Activated CD4-positive, alpha-beta T cell treated with anti-CD3 and anti-CD28 coated beads, Interleukin-10, Interleukin-2, amounts not matched to agents 100 ng/mL and 50 ng/mL, durations not matched to agents 16 hours and 8 hours (primary cell): ENCODE data around the gene PFKFB1.
A peak's percentile ranks its signal among the peaks of the same experiment; 100 is the strongest.
"Not testable (repeated sequence)": the region's sequence is repeated elsewhere in the genome, so short reads cannot be mapped to it uniquely, and the experiment has no call there.

Experiments used
- DNase-seq: peaks from one replicate; pipeline ENCODE4 v3.0.0-alpha.2; 2020

PFKFB1 gene

GRCh38 chrX:54991706-54992105 is 2.3 kb downstream of the PFKFB1 start:
- DNase-seq, result no peak

DNA sequence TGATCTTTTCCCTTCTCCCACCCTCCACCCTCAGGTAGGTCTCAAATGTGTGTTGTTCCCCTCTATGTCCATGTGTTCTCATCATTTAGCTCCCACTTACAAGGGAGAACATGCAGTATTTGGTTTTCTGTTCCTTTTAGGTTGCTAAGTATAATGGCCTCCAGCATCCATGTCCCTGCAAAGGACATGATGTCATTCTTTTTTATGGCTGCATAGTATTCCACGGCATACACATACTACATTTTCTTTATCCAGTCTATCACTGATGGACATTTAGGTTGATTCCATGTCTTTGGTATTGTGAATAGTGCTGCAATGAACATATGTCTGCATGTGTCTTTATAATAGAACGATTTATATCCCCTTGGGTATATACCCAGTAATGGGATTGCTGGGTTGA is 10.7 kb downstream of the PFKFB1 start:
- not testable (repeated sequence) for DNase-seq

DNA sequence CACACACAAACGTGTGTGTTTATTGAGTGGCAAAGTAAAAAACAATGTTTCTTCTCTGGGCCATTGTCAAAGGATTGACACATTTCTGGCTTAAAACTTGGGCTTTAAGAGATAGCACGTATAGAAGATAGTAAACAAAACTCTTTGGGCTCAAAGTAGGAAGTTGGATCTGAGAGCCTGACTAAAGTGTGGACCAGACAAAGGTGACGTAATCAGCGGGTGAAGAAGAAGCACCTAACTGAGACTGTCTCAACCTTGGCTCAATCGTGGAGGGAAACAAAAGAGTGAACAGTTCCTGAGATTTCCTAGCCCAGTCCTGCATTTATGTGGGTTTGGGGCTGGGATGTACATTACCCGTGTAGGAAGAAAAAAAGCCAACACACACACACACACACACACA is 13.7 kb downstream of the PFKFB1 start:
- no peak for DNase-seq

DNA sequence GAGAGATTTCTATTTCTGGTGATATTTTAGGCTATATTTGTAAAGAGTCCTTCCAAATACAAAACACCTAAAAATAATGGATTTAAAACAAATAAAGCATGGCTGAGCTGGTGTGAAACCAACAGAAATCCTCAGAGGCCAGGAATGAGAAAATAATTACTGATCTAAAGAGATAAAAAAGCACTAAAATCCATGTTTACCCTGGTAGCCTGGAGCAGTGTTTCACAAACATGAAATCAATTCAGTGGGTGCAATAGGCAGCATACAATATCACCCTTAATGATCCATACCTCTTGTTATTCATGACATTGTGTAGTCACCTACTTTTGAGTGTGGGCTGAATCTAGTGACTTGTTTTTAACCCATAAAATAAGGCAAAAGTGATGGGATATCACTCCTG is 14.6 kb downstream of the PFKFB1 start:
- no peak for DNase-seq

- no peak for DNase-seq
Measured at GRCh38 chrX:54978448-54978847, 15.5 kb downstream of the PFKFB1 start.

DNA sequence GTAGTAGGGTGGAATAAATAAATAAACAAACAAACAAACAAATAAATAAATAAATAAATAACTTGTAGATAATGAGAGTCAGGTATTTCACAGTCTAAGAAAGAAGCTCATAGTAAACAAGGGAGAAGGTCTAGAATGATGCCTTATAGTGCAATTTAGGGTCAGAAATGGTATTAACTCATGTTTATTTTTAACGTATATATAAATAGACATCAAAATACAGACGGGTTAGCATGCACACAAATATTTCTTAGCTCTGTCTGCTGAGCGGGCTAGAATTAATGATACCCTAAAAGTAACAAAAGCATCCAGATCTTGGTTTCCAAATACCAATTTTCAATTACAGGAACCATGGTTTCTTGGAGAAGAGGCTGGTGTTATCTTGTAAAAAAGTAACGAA is 16.6 kb downstream of the PFKFB1 start:
- DNase-seq, result no peak

GRCh38 chrX:54964766-54965497 is 29.1 kb downstream of the PFKFB1 start:
- DNase-seq, result no peak

GRCh38 chrX:54961750-54962149 is 32.2 kb downstream of the PFKFB1 start:
- no peak for DNase-seq

GRCh38 chrX:54950730-54951375 is 43.1 kb downstream of the PFKFB1 start:
- no peak for DNase-seq

DNA sequence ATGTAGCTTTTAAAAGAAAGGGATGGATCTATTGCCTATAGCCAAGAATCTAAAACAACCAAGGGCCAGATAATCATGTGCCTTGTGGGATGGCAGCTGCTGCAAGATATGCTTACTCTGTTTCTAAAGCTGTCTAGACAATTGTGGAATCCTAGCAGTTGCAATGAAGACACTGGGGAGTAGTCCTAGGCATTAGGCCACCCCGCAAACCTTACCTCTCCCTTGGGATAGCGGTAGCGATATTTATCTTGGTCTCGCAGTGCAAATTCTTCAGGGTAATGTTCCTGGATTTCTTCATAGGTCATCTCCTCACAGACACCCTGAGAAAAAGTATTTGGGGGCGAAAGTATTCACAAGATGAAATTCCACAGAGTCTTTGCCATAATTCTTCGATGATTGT is 48.8 kb downstream of the PFKFB1 start:
- no peak for DNase-seq

DNA sequence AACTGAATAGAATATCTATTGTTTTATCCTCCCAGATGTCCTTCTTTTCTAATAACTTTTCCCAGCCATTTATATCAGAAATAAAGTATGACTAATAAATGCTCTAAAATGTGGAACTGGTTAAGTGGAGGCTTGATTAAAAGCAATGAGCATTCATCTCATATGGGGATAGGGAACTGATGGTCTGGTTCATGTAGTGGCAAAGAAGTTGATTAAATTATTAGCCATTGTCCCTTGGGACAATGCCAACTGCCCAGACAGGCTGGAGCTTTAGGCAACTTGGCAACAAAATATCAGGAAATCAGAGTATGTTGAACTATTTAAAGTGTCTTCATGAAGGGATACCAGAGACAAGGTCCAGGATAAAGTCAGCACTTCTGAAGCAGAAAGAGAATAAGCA is 49.2 kb downstream of the PFKFB1 start:
- no peak for DNase-seq

DNA sequence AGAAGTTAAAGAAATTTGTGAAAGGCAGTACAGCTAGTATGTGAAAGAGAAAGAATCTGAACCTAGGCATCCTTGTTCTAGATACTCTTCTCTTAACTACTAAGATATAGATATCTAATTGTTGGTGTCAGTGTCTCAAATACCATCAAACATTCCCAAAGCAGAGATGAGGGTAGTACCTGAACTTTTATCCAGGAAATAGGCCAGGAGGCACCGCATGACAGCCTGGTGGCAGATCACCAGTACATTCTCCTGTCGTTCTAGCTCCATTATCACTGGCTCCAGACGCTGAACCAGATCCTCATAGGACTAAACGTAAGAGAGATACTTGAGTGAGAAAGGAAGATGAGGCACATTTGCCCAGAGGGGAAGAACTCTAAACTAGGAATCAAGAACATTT is 56.6 kb downstream of the PFKFB1 start:
- no peak for DNase-seq

GRCh38 chrX:54935306-54935705 is 58.7 kb downstream of the PFKFB1 start:
- no peak for DNase-seq

DNA sequence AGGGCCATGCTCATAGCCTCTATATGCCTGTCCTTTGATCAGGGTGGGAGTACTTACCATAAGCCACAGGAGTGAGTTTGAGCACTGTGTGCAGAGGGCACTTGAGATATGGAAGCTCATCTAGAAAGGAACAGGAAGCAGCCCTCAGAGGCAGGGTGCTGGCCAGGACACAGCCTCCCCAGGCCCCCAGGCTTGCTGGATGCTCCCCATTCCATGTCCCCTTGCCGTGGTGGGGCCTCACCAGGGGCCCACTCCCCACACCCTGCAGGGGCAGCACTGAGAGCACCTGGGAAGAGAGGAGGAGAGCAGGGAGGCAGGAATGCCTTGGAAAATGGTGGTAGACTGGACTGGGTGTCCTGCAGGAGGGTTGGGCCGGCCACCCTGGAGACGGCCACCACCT is 59.1 kb downstream of the PFKFB1 start:
- DNase-seq, result no peak

- no peak for DNase-seq
Measured at GRCh38 chrX:54934058-54934457, 59.9 kb downstream of the PFKFB1 start.

- no peak for DNase-seq
Measured at GRCh38 chrX:54933150-54933826, 60.7 kb downstream of the PFKFB1 start.

DNA sequence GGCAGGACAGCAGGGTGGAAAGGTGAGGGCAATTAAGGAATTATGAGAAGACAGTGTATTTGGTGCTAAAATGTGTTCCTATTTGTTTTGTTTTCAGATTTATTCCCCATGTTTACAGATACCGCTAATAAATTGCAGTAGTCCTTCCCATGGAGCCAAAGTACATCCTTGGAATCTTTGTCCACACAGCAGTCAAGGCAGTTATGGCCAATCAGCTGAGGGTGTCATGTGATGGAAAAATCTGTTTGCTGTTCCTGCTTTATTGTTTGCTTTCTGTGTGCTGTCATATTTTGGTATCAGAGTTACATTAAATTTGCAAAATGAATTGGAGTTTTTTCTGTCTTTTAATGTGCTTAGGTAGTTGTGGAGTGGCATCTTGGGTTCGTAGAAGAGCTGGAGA is 62.9 kb downstream of the PFKFB1 start:
- no peak for DNase-seq

DNA sequence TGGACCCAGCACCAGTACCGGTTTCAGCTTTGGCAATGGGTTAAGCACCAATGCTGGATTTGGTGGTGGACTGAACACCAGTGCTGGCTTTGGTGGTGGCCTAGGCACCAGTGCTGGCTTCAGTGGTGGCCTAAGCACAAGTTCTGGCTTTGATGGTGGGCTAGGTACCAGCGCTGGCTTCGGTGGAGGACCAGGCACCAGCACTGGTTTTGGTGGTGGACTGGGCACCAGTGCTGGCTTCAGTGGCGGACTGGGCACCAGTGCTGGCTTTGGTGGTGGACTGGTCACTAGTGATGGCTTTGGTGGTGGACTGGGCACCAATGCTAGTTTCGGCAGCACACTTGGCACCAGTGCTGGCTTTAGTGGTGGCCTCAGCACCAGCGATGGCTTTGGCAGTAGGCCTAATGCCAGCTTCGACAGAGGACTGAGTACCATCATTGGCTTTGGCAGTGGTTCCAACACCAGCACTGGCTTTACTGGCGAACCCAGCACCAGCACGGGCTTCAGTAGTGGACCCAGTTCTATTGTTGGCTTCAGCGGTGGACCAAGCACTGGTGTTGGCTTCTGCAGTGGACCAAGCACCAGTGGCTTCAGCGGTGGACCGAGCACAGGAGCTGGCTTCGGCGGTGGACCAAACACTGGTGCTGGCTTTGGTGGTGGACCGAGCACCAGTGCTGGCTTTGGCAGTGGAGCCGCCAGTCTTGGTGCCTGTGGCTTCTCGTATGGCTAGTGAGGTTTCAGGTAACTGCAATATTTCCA is 63.5 kb downstream of the PFKFB1 start:
- DNase-seq, result no peak

DNA sequence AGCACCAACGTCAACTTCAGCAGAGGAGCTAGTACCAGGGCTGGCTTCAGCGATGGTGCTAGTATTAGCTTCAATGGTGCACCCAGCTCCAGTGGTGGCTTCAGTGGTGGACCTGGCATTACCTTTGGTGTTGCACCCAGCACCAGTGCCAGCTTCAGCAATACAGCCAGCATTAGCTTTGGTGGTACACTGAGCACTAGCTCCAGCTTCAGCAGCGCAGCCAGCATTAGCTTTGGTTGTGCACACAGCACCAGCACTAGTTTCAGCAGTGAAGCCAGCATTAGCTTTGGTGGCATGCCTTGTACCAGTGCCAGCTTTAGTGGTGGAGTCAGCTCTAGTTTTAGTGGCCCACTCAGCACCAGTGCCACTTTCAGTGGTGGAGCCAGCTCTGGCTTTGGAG is 65.1 kb downstream of the PFKFB1 start:
- no peak for DNase-seq

DNA sequence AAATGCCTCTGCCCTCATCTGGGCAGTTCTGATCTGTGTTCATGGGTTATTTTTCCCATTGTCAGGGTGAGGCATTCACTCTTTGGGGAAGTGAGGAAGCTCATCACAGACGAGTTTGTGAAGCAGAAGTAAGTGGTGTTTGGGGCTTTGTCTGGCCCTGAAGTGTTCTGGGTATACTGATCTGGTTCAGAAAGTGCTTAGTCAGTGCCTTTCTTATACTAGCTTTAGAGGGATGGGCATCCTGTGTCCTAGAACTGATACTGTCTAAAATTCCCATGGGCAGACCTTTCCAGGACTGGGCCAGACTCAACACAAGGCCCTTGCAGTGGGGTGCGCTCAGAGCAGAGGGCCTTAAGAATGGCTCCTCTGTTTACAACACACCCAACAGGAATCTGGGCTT is 67.0 kb downstream of the PFKFB1 start:
- no peak for DNase-seq

DNA sequence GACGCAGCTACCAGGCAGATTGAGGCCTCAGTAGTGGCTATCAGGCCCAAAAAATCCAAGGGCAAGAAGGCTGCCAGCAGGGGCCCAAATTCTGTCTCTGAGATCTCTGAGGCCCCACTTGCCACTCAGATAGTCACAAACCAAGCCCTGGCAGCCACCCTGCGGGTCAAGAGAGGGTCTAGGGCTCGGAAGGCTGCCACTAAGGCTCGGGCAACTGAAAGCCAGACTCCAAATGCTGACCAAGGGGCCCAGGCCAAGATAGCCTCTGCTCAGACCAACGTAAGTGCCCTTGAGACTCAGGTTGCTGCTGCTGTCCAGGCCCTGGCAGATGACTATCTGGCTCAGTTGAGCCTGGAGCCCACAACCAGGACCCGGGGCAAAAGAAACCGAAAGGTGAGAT is 70.6 kb downstream of the PFKFB1 start:
- no peak for DNase-seq

DNA sequence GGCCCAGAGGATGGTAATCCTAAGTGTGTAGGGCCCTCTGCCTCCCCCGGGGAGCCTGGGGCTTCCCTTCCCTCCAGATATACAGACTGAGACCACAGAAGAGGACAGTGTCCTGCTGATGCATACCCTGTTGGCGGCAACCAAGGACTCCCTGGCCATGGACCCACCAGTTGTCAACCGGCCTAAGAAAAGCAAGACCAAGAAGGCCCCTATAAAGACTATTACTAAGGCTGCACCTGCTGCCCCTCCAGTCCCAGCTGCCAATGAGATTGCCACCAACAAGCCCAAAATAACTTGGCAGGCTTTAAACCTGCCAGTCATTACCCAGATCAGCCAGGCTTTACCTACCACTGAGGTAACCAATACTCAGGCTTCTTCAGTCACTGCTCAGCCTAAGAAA is 71.4 kb downstream of the PFKFB1 start:
- DNase-seq, result no peak

- DNase-seq, result peak; percentile 51
Measured at GRCh38 chrX:54921427-54922021, 72.5 kb downstream of the PFKFB1 start.
